GM12878 (cell line): ENCODE data around the gene CAMTA1.

ENCODE experiments used
- CTCF ChIP-seq, 3 experiments: IDR thresholded peaks in 2 of 3; conservative IDR thresholded peaks in 1 of 3; 2 replicates each; pipeline ENCODE4 v1.5.1; 2011; ENCODE audit warnings: low read depth in 3 of 3, low read length in 3 of 3, mild to moderate bottlenecking in 3 of 3, control low read depth in 2 of 3, moderate library complexity in 2 of 3, inconsistent platforms in 1 of 3, mixed read lengths in 1 of 3; ENCODE audit not compliant: control insufficient read depth in 2 of 3, insufficient read depth in 1 of 3; ENCODE audit errors: extremely low read depth in 1 of 3
- ELK1 ChIP-seq: IDR thresholded peaks from 2 replicates; pipeline ENCODE4 v1.6.1; 2012; ENCODE audit warnings: low read depth, low read length, improper control_type of control experiment
- FOS ChIP-seq: IDR thresholded peaks from 3 replicates; pipeline ENCODE4 v1.6.1; 2011; ENCODE audit warnings: borderline replicate concordance; ENCODE audit not compliant: insufficient read length; ENCODE audit errors: extremely low read depth
- NFYB ChIP-seq: IDR thresholded peaks from 2 replicates; pipeline ENCODE4 v1.6.1; 2011; ENCODE audit warnings: low read depth, mild to moderate bottlenecking, low read length, improper control_type of control experiment, moderate library complexity; ENCODE audit not compliant: insufficient read depth
- PML ChIP-seq: IDR thresholded peaks from 2 replicates; pipeline ENCODE4 v1.6.1; 2012; ENCODE audit warnings: low read length, inconsistent platforms
- RFX5 ChIP-seq: IDR thresholded peaks from 2 replicates; pipeline ENCODE4 v1.6.1; 2011; ENCODE audit warnings: low read depth, low read length, improper control_type of control experiment
- TAF1 ChIP-seq: IDR thresholded peaks from 2 replicates; pipeline ENCODE4 v1.6.1; 2011; ENCODE audit warnings: mild to moderate bottlenecking, low read depth, low read length, borderline replicate concordance
- YY1 ChIP-seq: IDR thresholded peaks from 2 replicates; pipeline ENCODE4 v1.6.1; 2011; ENCODE audit warnings: low read depth, mild to moderate bottlenecking, low read length
- ZNF384 ChIP-seq: IDR thresholded peaks from 2 replicates; pipeline ENCODE4 v1.6.1; 2012; ENCODE audit warnings: low read depth, mild to moderate bottlenecking, low read length, improper control_type of control experiment, borderline replicate concordance

DNA sequence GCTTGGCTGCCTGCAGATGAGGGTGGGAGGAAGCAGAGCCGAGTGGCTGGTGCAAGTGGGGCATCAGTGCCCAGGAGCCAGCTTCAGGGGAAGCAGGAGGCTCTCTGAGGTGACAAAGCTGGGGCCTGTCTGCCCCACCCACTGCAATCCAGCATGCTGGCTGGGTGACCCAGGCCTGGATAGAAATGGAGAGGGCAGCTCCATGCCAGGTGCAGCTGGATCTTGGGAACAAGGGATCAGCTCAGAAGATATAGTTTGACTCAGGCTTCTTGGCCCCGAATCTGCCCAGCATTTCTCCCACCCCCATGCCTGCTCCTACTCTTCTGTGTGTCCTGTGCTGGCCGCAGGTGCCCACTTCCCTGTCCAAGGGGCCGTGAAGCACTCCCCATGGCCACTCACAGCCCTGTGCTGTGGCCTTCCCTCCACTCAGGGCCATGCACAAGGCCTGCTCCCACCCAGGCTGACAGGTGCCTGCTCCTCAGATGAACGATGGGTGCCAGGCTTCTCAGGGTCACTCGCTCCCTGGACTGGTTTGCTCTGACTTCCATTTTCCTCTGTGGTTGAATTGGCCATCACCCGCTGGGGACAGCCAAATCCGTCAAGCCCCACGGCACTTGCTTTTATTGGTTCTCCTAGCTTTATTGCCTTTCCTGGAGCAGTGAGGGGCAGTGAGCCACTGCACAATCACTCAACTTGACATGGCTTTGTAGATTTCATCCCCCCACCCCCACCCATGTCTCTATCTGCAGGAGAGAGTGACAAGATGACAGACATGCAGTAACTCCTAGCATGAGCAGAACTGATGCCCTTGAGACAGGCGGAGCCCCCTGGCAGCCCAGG is 811.1 kb downstream of the CAMTA1 start:
- TF ChIP-seq CTCF (IDR thresholded peaks at IDR 0.05 in 2 of 3, conservative IDR thresholded peaks at IDR 0.05 in 1 of 3; ENCODE audit: control insufficient read depth in 2 of 3, extremely low read depth in 1 of 3, insufficient read depth in 1 of 3, low read depth in 3 of 3, low read length in 3 of 3), result no peak
- no peak for TF ChIP-seq ZNF384
- TF ChIP-seq PML, result no peak
- TF ChIP-seq RFX5, result no peak
- no peak for TF ChIP-seq YY1
- TF ChIP-seq FOS, result no peak
- TF ChIP-seq TAF1, result no peak
- no peak for TF ChIP-seq NFYB
- no peak for TF ChIP-seq ELK1
